ENCODE data around the gene SPDYE4.

DNA sequence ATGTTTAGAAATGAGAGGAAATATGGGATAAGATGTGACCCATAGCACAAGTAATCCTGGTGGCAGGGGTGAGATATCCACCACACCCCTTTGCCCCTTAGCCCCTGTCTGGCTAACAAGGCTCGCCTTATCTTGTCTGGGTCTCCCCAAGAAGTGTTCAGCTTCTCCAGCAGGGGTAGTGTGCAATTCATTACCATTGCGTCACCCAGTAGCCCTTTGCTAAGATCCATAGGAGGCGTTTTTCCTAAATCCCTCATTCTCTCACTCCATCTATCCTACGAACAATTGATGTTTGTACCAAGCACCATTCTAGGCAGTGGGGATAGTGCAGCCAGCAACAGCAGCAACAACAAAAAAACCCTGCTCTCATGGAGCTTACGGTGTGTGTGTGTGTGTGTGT lies 44.5 kb downstream of the SPDYE4 start:
- TF ChIP-seq, protein P1, sequence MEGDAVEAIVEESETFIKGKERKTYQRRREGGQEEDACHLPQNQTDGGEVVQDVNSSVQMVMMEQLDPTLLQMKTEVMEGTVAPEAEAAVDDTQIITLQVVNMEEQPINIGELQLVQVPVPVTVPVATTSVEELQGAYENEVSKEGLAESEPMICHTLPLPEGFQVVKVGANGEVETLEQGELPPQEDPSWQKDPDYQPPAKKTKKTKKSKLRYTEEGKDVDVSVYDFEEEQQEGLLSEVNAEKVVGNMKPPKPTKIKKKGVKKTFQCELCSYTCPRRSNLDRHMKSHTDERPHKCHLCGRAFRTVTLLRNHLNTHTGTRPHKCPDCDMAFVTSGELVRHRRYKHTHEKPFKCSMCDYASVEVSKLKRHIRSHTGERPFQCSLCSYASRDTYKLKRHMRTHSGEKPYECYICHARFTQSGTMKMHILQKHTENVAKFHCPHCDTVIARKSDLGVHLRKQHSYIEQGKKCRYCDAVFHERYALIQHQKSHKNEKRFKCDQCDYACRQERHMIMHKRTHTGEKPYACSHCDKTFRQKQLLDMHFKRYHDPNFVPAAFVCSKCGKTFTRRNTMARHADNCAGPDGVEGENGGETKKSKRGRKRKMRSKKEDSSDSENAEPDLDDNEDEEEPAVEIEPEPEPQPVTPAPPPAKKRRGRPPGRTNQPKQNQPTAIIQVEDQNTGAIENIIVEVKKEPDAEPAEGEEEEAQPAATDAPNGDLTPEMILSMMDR (IDR thresholded peaks at IDR 0.05; ENCODE audit: low read depth, low read length, poor library complexity, severe bottlenecking): no peak
- no peak for TF ChIP-seq EZH2phosphoT487 (IDR thresholded peaks at IDR 0.05; ENCODE audit: borderline replicate concordance, low read length)

All from DOHH2 (cell line).